Activated T-cell treated with anti-CD3 and anti-CD28 coated beads for 24 hours (primary cell): ENCODE results near the gene ZNF575.

Experiments
- DNase-seq: peaks from one replicate; pipeline ENCODE4 v3.0.0-alpha.2; 2020; ENCODE audit warnings: low read depth

ZNF575 gene

GRCh38 chr19:43532962-43533545 lies at the start of gene ZNF575:
ZNF575 (plus strand) TSS chr19:43533188; CDS start chr19:43534423, 1,235 bp downstream.
- DNase-seq = peak; percentile 86

- no peak for DNase-seq
Measured at GRCh38 chr19:43483281-43483680, 49.7 kb upstream of the ZNF575 start.

- DNase-seq = no peak
Measured at GRCh38 chr19:43485951-43486350, 47.0 kb upstream of the ZNF575 start.

GRCh38 chr19:43486412-43486811 lies 46.6 kb upstream of the ZNF575 start:
- DNase-seq = no peak

GRCh38 chr19:43488179-43488578 lies 44.8 kb upstream of the ZNF575 start:
- no peak for DNase-seq

- no peak for DNase-seq
Measured at GRCh38 chr19:43489310-43489709, 43.7 kb upstream of the ZNF575 start.

GRCh38 chr19:43489979-43490599 lies 42.9 kb upstream of the ZNF575 start:
- no peak for DNase-seq

GRCh38 chr19:43490759-43491158 lies 42.2 kb upstream of the ZNF575 start:
- no peak for DNase-seq

GRCh38 chr19:43495082-43495481 lies 37.9 kb upstream of the ZNF575 start:
- no peak for DNase-seq

GRCh38 chr19:43496960-43497359 lies 36.0 kb upstream of the ZNF575 start:
- no peak for DNase-seq

- DNase-seq = no peak
Measured at GRCh38 chr19:43498233-43498842, 34.6 kb upstream of the ZNF575 start.

GRCh38 chr19:43499042-43499441 lies 33.9 kb upstream of the ZNF575 start:
- DNase-seq = no peak

GRCh38 chr19:43501661-43502418 lies 31.1 kb upstream of the ZNF575 start:
- no peak for DNase-seq

- no peak for DNase-seq
Measured at GRCh38 chr19:43502419-43502976, 30.5 kb upstream of the ZNF575 start.

GRCh38 chr19:43503501-43504425 lies 29.2 kb upstream of the ZNF575 start:
- DNase-seq = peak; percentile 99

- no peak for DNase-seq
Measured at GRCh38 chr19:43504426-43505185, 28.4 kb upstream of the ZNF575 start, which contains the start of gene PHLDB3. PHLDB3 (minus strand) TSS chr19:43504746; CDS start chr19:43504118, 628 bp downstream.

- no peak for DNase-seq
Measured at GRCh38 chr19:43505186-43505456, 27.9 kb upstream of the ZNF575 start.

- no peak for DNase-seq
Measured at GRCh38 chr19:43505941-43506340, 27.0 kb upstream of the ZNF575 start.

GRCh38 chr19:43506629-43507028 lies 26.4 kb upstream of the ZNF575 start:
- DNase-seq = no peak

GRCh38 chr19:43507880-43508279 lies 25.1 kb upstream of the ZNF575 start:
- no peak for DNase-seq

GRCh38 chr19:43510713-43511112 lies 22.3 kb upstream of the ZNF575 start:
- no peak for DNase-seq
